Neural cell (in vitro differentiated cells): Measurements from ENCODE around the gene WNT7B.

ENCODE experiments used
- EP300 ChIP-seq: fragments of 450-650 bp; conservative IDR thresholded peaks from 2 replicates; pipeline ENCODE4 v1.6.1; 2014; ENCODE audit warnings: antibody characterized with exemption, mild to moderate bottlenecking, moderate library complexity; ENCODE audit not compliant: poor library complexity, severe bottlenecking
- EZH2 ChIP-seq: fragments of 200-600, 300-800 bp; shearing (Covaris generic), sonication (generic); IDR thresholded peaks from 2 replicates; pipeline ENCODE4 v1.6.1; 2014; ENCODE audit warnings: antibody characterized with exemption, low read length, borderline replicate concordance, mild to moderate bottlenecking; ENCODE audit not compliant: insufficient read depth, poor library complexity, severe bottlenecking
- POLR2AphosphoS5 ChIP-seq: IDR thresholded peaks from 2 replicates; pipeline ENCODE4 v1.6.1; 2012
- RAD21 ChIP-seq: fragments of 450-650 bp; conservative IDR thresholded peaks from 2 replicates; pipeline ENCODE4 v1.6.1; 2014; ENCODE audit warnings: antibody characterized with exemption, mild to moderate bottlenecking, moderate library complexity
- TAF1 ChIP-seq: IDR thresholded peaks from 2 replicates; pipeline ENCODE4 v1.6.1; 2012; ENCODE audit warnings: low read depth
- TF ChIP-seq, protein P1 (sequence below): fragments of 450-650 bp; IDR thresholded peaks from 2 replicates; pipeline ENCODE4 v1.5.1; 2014; ENCODE audit warnings: antibody characterized with exemption, mild to moderate bottlenecking, moderate library complexity; ENCODE audit not compliant: poor library complexity, severe bottlenecking

DNA sequence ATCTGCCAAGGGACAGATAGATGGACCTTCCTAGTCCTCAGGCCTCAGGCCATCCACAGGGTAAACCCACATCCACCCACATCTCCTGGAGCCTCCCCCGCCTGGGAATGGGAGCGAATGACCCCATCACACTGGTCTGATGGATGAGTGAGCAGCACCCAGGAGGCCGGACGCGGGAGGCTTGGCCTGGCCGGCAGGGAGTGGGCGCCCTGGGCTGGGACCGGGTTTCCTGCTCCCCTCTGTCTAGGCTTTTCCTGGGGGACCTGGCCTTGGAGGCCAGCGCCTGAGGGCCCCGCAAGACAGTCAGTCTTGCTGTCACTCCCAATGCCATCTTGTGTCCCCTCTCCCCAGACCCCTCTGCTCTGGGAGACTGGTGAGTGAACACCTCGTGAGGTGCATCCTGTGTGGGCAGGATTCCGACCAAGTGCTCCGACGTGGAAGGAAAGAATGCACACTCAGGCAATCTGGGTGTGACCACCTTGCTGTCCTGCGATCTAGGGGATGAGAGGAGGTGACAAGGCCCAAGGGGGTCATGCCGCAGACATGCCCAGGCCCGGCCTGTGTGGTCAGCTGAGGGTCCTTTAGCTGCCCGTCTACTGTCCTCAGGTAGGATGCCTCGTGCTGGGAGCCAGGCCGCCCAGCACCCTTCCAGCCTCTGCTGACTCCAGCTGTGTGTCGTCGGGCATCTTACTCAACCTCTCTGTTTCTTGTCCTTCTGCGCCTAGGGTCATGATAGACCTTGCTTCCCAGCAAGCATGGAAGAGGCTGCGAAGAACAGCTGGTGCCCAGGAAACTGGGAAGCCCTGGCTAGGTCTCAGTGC, 26.5 kb upstream of the WNT7B start:
- TF ChIP-seq, protein P1, sequence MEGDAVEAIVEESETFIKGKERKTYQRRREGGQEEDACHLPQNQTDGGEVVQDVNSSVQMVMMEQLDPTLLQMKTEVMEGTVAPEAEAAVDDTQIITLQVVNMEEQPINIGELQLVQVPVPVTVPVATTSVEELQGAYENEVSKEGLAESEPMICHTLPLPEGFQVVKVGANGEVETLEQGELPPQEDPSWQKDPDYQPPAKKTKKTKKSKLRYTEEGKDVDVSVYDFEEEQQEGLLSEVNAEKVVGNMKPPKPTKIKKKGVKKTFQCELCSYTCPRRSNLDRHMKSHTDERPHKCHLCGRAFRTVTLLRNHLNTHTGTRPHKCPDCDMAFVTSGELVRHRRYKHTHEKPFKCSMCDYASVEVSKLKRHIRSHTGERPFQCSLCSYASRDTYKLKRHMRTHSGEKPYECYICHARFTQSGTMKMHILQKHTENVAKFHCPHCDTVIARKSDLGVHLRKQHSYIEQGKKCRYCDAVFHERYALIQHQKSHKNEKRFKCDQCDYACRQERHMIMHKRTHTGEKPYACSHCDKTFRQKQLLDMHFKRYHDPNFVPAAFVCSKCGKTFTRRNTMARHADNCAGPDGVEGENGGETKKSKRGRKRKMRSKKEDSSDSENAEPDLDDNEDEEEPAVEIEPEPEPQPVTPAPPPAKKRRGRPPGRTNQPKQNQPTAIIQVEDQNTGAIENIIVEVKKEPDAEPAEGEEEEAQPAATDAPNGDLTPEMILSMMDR = no peak
- TF ChIP-seq EP300 = no peak
- no peak for TF ChIP-seq TAF1
- TF ChIP-seq POLR2AphosphoS5 = no peak
- TF ChIP-seq RAD21 = no peak
- no peak for TF ChIP-seq EZH2
